ENCODE data around the gene CCDC47. TPM values are rescaled to one million over a fixed set of nuclear protein-coding genes. Genes with fewer than 3 reads are reported as not detected.

Gene CCDC47
- 62.0 and 79.4 TPM in 2 replicates for total RNA-seq (2012; rRNA removed)
- 45.3 and 45.7 TPM in 2 replicates for polyA plus RNA-seq (2012; rRNA removed)
- polyA plus RNA-seq (2012; cell fraction: cytosol; rRNA removed) = 14.3 and 14.7 TPM in 2 replicates
- 7.1 and 19.4 TPM in 2 replicates for polyA plus RNA-seq (2012; cell fraction: nucleus; rRNA removed; ENCODE audit: low replicate concordance)
- Bru-seq, nascent RNA = percentile 85 among the genes with signal in this experiment
- BruChase-seq, experiment 1, labeled RNA remaining after a 6-hour chase = percentile 93 among the genes with signal in this experiment
- BruChase-seq, experiment 2, labeled RNA remaining after a 2-hour chase = percentile 88 among the genes with signal in this experiment
- long read RNA-seq, transcript CCDC47-201 (13 exons, 3,466 nt) = major isoform, 63 of 72 reads
- long read RNA-seq, partial matches to known transcripts = 4 of 72 reads
- long read RNA-seq, other reads (novel, unspliced or antisense) = 3 of 72 reads

- no peaks in the 10 kb centered on the region for H3K27me3 ChIP-seq (ENCODE audit: control insufficient read depth, insufficient read depth, low read length)
- WGBS, 2 experiments (ENCODE audit: extremely low coverage in 2 of 2, insufficient read length in 1 of 2) = 1% methylated on average over 29 of the region's 74 CpGs; no CpG with 5 or more reads in 1 of the 2 experiments
- peak within 1 kb of the TSS; percentile 92 for H2BK120ac ChIP-seq (ENCODE audit: low read depth, low read length)
- H3K4me3 ChIP-seq (ENCODE audit: insufficient read depth, low read depth, low read length) = peak within 1 kb of the TSS; percentile 100
- peak within 1 kb of the TSS; percentile 96 for H2BK5ac ChIP-seq (ENCODE audit: low read depth, low read length, poor library complexity, severe bottlenecking)
- peak within 1 kb of the TSS; percentile 99 for H3K4ac ChIP-seq (ENCODE audit: low read depth, low read length)
- peak within 1 kb of the TSS; percentile 100 for H4K91ac ChIP-seq (ENCODE audit: insufficient read depth, low read depth, low read length)
- H4K5ac ChIP-seq (ENCODE audit: low read depth, low read length) = peak within 1 kb of the TSS; percentile 92
- peaks cover 2% of the 10 kb centered on the region for H3K36me3 ChIP-seq (ENCODE audit: control insufficient read depth, insufficient read depth, low read length)
- ATAC-seq (ENCODE audit: low read depth) (peak; percentile 84), DNase-seq (peak; percentile 99)
- CTCF ChIA-PET = interaction anchor here (1.1 kb wide), 1 partner anchor 9 kb away, joined by 4 read pairs; no protein-coding TSS in a partner anchor
- peak within 1 kb of the TSS; percentile 94 for H3K27ac ChIP-seq (ENCODE audit: insufficient read depth, low read length)
- peak within 1 kb of the TSS; percentile 100 for H3K14ac ChIP-seq (replicated peaks; ENCODE audit: low read depth, low read length)
- peak within 1 kb of the TSS; percentile 100 for H3K23ac ChIP-seq (ENCODE audit: low read depth, low read length)
- H2AK5ac ChIP-seq (ENCODE audit: low read depth, low read length) = peak within 1 kb of the TSS; percentile 90
- intact Hi-C loops (cut with micrococcal nuclease) (no loop called here), in situ Hi-C loops (cut with MboI; ENCODE audit: low sequenced_read_pairs) (no loop called here), dilution Hi-C loops (cut with HindIII; ENCODE audit: low sequenced_read_pairs, unreplicated experiment) (no loop called here)
- H3K9me3 ChIP-seq (ENCODE audit: control insufficient read depth, insufficient read depth, low read length) = no peaks in the 10 kb centered on the region
- peaks cover 2% of the 10 kb centered on the region for H3K9me1 ChIP-seq (ENCODE audit: insufficient read depth, low read length)
- peak within 1 kb of the TSS; percentile 96 for H2AFZ ChIP-seq (replicated peaks; ENCODE audit: low read length, poor library complexity)
- H4K8ac ChIP-seq (ENCODE audit: low read depth in 2 of 2, low read length in 2 of 2) = peak within 1 kb of the TSS; percentile 95 to 98
- peak within 1 kb of the TSS; percentile 98; the same call in 2 of the 3 replicates for H2BK15ac ChIP-seq (ENCODE audit: low read depth, low read length)
- peak within 1 kb of the TSS; percentile 100 for H3K56ac ChIP-seq (ENCODE audit: extremely low read depth, insufficient read depth, low read length)
- H2AK9ac ChIP-seq (replicated peaks; ENCODE audit: low read depth, low read length, poor library complexity) = peak within 1 kb of the TSS; percentile 100
- peaks cover 62% of the 10 kb centered on the region for H4K20me1 ChIP-seq (ENCODE audit: insufficient read depth, low read length)
- H3K9ac ChIP-seq (ENCODE audit: low read depth, low read length) = peak within 1 kb of the TSS; percentile 99
- no TSS peak for BruUV-seq (replicated peaks)
- H3K4me2 ChIP-seq (ENCODE audit: low read depth, low read length) = peak within 1 kb of the TSS; percentile 98
- POLR2A ChIA-PET (ENCODE audit: unreplicated experiment) = interaction anchor here (0.5 to 1.5 kb wide), 6 partner anchors 9 to 1861 kb away, joined by 3 to 8 read pairs (median 5); no protein-coding TSS in a partner anchor
- peak within 1 kb of the TSS; percentile 88 for H3K18ac ChIP-seq (ENCODE audit: low read depth, low read length)
- H3K4me1 ChIP-seq (ENCODE audit: control insufficient read depth, insufficient read depth, low read length) = 0 out of 2 replicates have a peak, but pooled peaks cover 2% of the 10 kb centered on the region
- peak within 1 kb of the TSS; percentile 38; the same call in 1 of the 2 replicates for H2BK20ac ChIP-seq (ENCODE audit: low read depth, low read length)
- H3K79me1 ChIP-seq (ENCODE audit: low read depth in 1 of 2, low read length in 2 of 2) = peaks cover 0 to 36% of the 10 kb centered on the region in 2 experiments; a peak in 2 of 4 replicates
- TF ChIP-seq POLR2A (IDR thresholded peaks at IDR 0.05; ENCODE audit: low read depth, low read length) = peak; percentile 96
- no peak for TF ChIP-seq NFE2L2 (IDR thresholded peaks at IDR 0.05; ENCODE audit: low read depth, low read length)
- TF ChIP-seq RFX5 (IDR thresholded peaks at IDR 0.05; ENCODE audit: low read depth, low read length) = no peak
- TF ChIP-seq BHLHE40 (IDR thresholded peaks at IDR 0.05; ENCODE audit: low read depth, low read length) = 0 out of 2 replicates have a peak, but pooled peaks have one; percentile 1
- TF ChIP-seq MAFK (IDR thresholded peaks at IDR 0.05; ENCODE audit: low read depth, low read length) = no peak
- TF ChIP-seq RCOR1 (IDR thresholded peaks at IDR 0.05; ENCODE audit: insufficient replicate concordance, low read length) = no peak
- peak; percentile 76; the same call in 1 of the 2 replicates for TF ChIP-seq MAZ (IDR thresholded peaks at IDR 0.05; ENCODE audit: borderline replicate concordance, low read depth, low read length)
- no peak for TF ChIP-seq SMC3 (IDR thresholded peaks at IDR 0.05; ENCODE audit: low read depth, low read length)
- TF ChIP-seq FOS (IDR thresholded peaks at IDR 0.05; ENCODE audit: low read depth, low read length) = no peak
- TF ChIP-seq CTCF (conservative IDR thresholded peaks at IDR 0.05; ENCODE audit: low read depth, low read length) = no peak
- TF ChIP-seq CEBPB (IDR thresholded peaks at IDR 0.05; ENCODE audit: low read depth, low read length) = peak; percentile 86
- TF ChIP-seq CHD1 (IDR thresholded peaks at IDR 0.05; ENCODE audit: low read depth, low read length) = peak; percentile 91
- TF ChIP-seq RAD21 (IDR thresholded peaks at IDR 0.05; ENCODE audit: low read length) = no peak
These were observed at the start of gene CCDC47 for GRCh38 chr17:63773272-63774140. TSS of gene CCDC47 (minus strand) at chr17:63773597. CDS start at chr17:63766175, 7,422 bp downstream.
